HCT116 (cell line): Measurements from ENCODE around the gene ZNF618. TPM values are rescaled to one million over a fixed set of nuclear protein-coding genes. Genes with fewer than 3 reads are reported as not detected.

Experiments used
- ATAC-seq: fragments of 200-7000 bp; cut with Tn5 transposase; 2 replicates; pipeline ENCODE4 v1.9.1; 2020; ENCODE audit warnings: mild to moderate bottlenecking, moderate library complexity
- BruUV-seq: library from RNA; stranded (reverse); fragments of 400-500 nt; replicated peaks from 2 replicates; lab custom pipeline; 2021; lab: Mats Ljungman, UMichigan
- CTCF ChIA-PET: fragments of 300-600 bp; sonication (Branson Sonifier 250); formaldehyde crosslinking; loops from one replicate; lab custom pipeline; 2021; ENCODE audit warnings: antibody characterized with exemption; lab: Charles Lee
- POLR2A ChIA-PET: fragments of 300-600, 350-600 bp; sonication (Branson Sonifier 250); formaldehyde crosslinking; loops from one replicate; lab custom pipeline; 2021; ENCODE audit warnings: antibody characterized with exemption; lab: Charles Lee
- RAD21 ChIA-PET, 2 experiments: fragments of 300-600 bp; sonication (Branson Sonifier 250); formaldehyde crosslinking; loops; one replicate each; lab custom pipeline; 2023; ENCODE audit warnings: low total read pairs in 2 of 2; ENCODE audit not compliant: uncharacterized antibody in 2 of 2, unreplicated experiment in 2 of 2, low non-redundant PET in 1 of 2; lab: Charles Lee
- DNase-seq: peaks from one replicate; pipeline ENCODE4 v3.0.0-alpha.2; 2010; ENCODE audit warnings: low read depth, low spot score
- H2AFZ ChIP-seq: fragments of 200-600 bp; shearing (Covaris generic), sonication (generic); 2 replicates; pipeline ENCODE4 v1.6.1; 2017; ENCODE audit warnings: low read depth, mixed run types, mixed read lengths, antibody characterized with exemption, low read length; ENCODE audit not compliant: poor library complexity, severe bottlenecking
- H3K27ac ChIP-seq: 2 replicates; pipeline ENCODE4 v1.5.1; 2012; ENCODE audit warnings: low read depth, low read length
- H3K27me3 ChIP-seq: fragments of 200-600 bp; sonication (generic); 2 replicates; pipeline ENCODE4 v1.6.1; 2016; ENCODE audit warnings: mixed run types, low read length, mixed read lengths; ENCODE audit not compliant: insufficient read depth
- H3K36me3 ChIP-seq, 2 experiments: fragments of 200-500 bp in 1 of 2; fragments of 200-600 bp in 1 of 2; sonication (Bioruptor generic) in 1 of 2; sonication (generic) in 1 of 2; 2 replicates each; pipeline versions ENCODE4 v1.5.1 to v1.6.1; 2014 to 2016; ENCODE audit warnings: low read length in 2 of 2, inconsistent platforms in 1 of 2, mixed read lengths in 1 of 2, mixed run types in 1 of 2; ENCODE audit not compliant: insufficient read depth in 2 of 2, control insufficient read depth in 1 of 2
- H3K4me1 ChIP-seq, 2 experiments: fragments of 200-600 bp in 1 of 2; sonication (generic) in 1 of 2; 2 replicates each; pipeline versions ENCODE4 v1.5.1 to v1.6.1; 2012 to 2017; ENCODE audit warnings: low read length in 2 of 2, inconsistent platforms in 1 of 2, mild to moderate bottlenecking in 1 of 2, mixed read lengths in 1 of 2, mixed run types in 1 of 2, moderate library complexity in 1 of 2; ENCODE audit not compliant: insufficient read depth in 2 of 2, control insufficient read depth in 1 of 2
- H3K4me2 ChIP-seq: fragments of 200-600 bp; sonication (generic); 2 replicates; pipeline ENCODE4 v1.6.1; 2017; ENCODE audit warnings: mixed run types, low read length, mixed read lengths
- H3K4me3 ChIP-seq, 2 experiments: fragments of 200-600 bp in 1 of 2; sonication (generic) in 1 of 2; replicated peaks in 1 of 2; 2 replicates each; pipeline ENCODE4 v1.5.1; 2011 to 2016; ENCODE audit warnings: low read length in 2 of 2, control low read depth in 1 of 2, low read depth in 1 of 2, mild to moderate bottlenecking in 1 of 2, mixed read lengths in 1 of 2, mixed run types in 1 of 2
- H3K79me2 ChIP-seq: fragments of 200-600 bp; sonication (generic); 2 replicates; pipeline ENCODE4 v1.6.1; 2017; ENCODE audit warnings: mild to moderate bottlenecking, mixed run types, low read length, moderate library complexity, mixed read lengths; ENCODE audit not compliant: insufficient read depth
- H3K9ac ChIP-seq: fragments of 200-600 bp; sonication (generic); 2 replicates; pipeline ENCODE4 v1.6.1; 2016; ENCODE audit warnings: low read length, mixed read lengths
- H3K9me2 ChIP-seq: fragments of 200-600 bp; sonication (generic), shearing (Covaris generic); 2 replicates; pipeline ENCODE4 v1.6.1; 2017; ENCODE audit warnings: mixed run types, mild to moderate bottlenecking, moderate library complexity; ENCODE audit not compliant: insufficient read depth
- H3K9me3 ChIP-seq, 2 experiments: fragments of 200-500 bp in 1 of 2; fragments of 200-600 bp in 1 of 2; sonication (Bioruptor generic) in 1 of 2; sonication (generic) in 1 of 2; 2 replicates each; pipeline ENCODE4 v1.6.1; 2014 to 2017; ENCODE audit warnings: low read length in 2 of 2, mixed read lengths in 2 of 2, inconsistent platforms in 1 of 2, low read depth in 1 of 2, mild to moderate bottlenecking in 1 of 2, mixed run types in 1 of 2, moderate library complexity in 1 of 2; ENCODE audit not compliant: control insufficient read depth in 1 of 2, insufficient read depth in 1 of 2
- H4K20me1 ChIP-seq: fragments of 200-600 bp; sonication (generic), shearing (Covaris generic); 2 replicates; pipeline ENCODE4 v1.6.1; 2017; ENCODE audit warnings: mixed run types, mild to moderate bottlenecking, moderate library complexity; ENCODE audit not compliant: insufficient read depth
- CBX3 ChIP-seq: IDR thresholded peaks from 2 replicates; pipeline ENCODE4 v1.6.1; 2012; ENCODE audit warnings: low read depth
- CEBPB ChIP-seq: IDR thresholded peaks from 2 replicates; pipeline ENCODE4 v1.6.1; 2012; ENCODE audit warnings: low read depth
- FOSL1 ChIP-seq: IDR thresholded peaks from 2 replicates; pipeline ENCODE4 v1.6.1; 2012; ENCODE audit warnings: low read depth
- JUND ChIP-seq: IDR thresholded peaks from 2 replicates; pipeline ENCODE4 v1.6.1; 2012
- POLR2AphosphoS5 ChIP-seq: IDR thresholded peaks from 2 replicates; pipeline ENCODE4 v1.6.1; 2011; ENCODE audit warnings: mild to moderate bottlenecking, low read depth, low read length, moderate library complexity
- REST ChIP-seq: IDR thresholded peaks from 2 replicates; pipeline ENCODE4 v1.6.1; 2012; ENCODE audit warnings: low read depth
- YY1 ChIP-seq: IDR thresholded peaks from 2 replicates; pipeline ENCODE4 v1.6.1; 2011; ENCODE audit warnings: low read length, low read depth, moderate library complexity, mild to moderate bottlenecking; ENCODE audit not compliant: insufficient replicate concordance; ENCODE audit errors: extremely low read depth
- ZBTB33 ChIP-seq: IDR thresholded peaks from 2 replicates; pipeline ENCODE4 v1.6.1; 2011; ENCODE audit warnings: mild to moderate bottlenecking, low read length, moderate library complexity; ENCODE audit not compliant: insufficient replicate concordance; ENCODE audit errors: extremely low read depth
- ZFX ChIP-seq: fragments of 450-650 bp; IDR thresholded peaks from 2 replicates; pipeline ENCODE4 v1.6.1; 2017
- ZNF274 ChIP-seq: fragments of 200-500 bp; sonication (Bioruptor generic); IDR thresholded peaks from 2 replicates; pipeline ENCODE4 v1.6.1; 2014; ENCODE audit warnings: mild to moderate bottlenecking, low read depth, low read length, inconsistent platforms
- intact Hi-C: fragments of 100-400 bp; cut with micrococcal nuclease; formaldehyde crosslinking; loops from 2 replicates; pipeline ENCODE4 v1.10.0; 2022
- total RNA-seq: library from RNA; stranded (reverse); gene quantifications from one replicate; pipeline ENCODE4 v1.2.1, GENCODE V29; 2021; ENCODE audit not compliant: unreplicated experiment
- TF ChIP-seq, protein P1 (sequence below): IDR thresholded peaks from 2 replicates; pipeline ENCODE4 v1.6.1; 2012

The ZNF618 gene
- total RNA-seq, 1 experiment from 2014 or later: 13.5 TPM

GRCh38 chr9:114059047-114059803, 183.1 kb downstream of the ZNF618 start:
- Histone ChIP-seq H3K4me2 (no peak overlapping the region), H3K27me3 (no peaks in the 10 kb centered on the region), H3K9me3 (no peaks in the 10 kb centered on the region), H3K9ac (no peak overlapping the region), H4K20me1 (no peaks in the 10 kb centered on the region), H2AFZ (no peak overlapping the region), H3K4me1 (no peaks in the 10 kb centered on the region), H3K4me3 (no peak overlapping the region), H3K36me3 (no peaks in the 10 kb centered on the region), H3K79me2 (no peaks in the 10 kb centered on the region), H3K9me2 (no peaks in the 10 kb centered on the region), H3K27ac (no peak overlapping the region)
- POLR2A ChIA-PET: no interaction called here
- DNase-seq (no peak), ATAC-seq (no peak)
- TF ChIP-seq CBX3: no peak
- no peak for TF ChIP-seq JUND
- no peak for TF ChIP-seq FOSL1
- TF ChIP-seq, protein P1, sequence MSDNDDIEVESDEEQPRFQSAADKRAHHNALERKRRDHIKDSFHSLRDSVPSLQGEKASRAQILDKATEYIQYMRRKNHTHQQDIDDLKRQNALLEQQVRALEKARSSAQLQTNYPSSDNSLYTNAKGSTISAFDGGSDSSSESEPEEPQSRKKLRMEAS: no peak
- no peak for TF ChIP-seq CEBPB
- no peak for TF ChIP-seq POLR2AphosphoS5
- no peak for TF ChIP-seq REST
- no peak for TF ChIP-seq ZFX
- no peak for TF ChIP-seq ZBTB33
- no peak for TF ChIP-seq YY1
- no peak for TF ChIP-seq ZNF274
- CTCF ChIA-PET: no interaction called here
- intact Hi-C loops: no loop called here
- RAD21 ChIA-PET: no interaction called here
- BruUV-seq: no TSS peak
